T-helper 1 cell (primary cell): Measurements from ENCODE around the gene ATP2B2.

Experiments
- DNase-seq, 5 donors: peaks; one replicate each; pipeline ENCODE4 v3.0.0-alpha.2; 2012 to 2020

Gene ATP2B2

GRCh38 chr3:10528046-10528445, 22.7 kb upstream of the ATP2B2 start:
- DNase-seq = no peak

- no peak for DNase-seq
These were observed 22.1 kb upstream of the ATP2B2 start for GRCh38 chr3:10527295-10528001.

- DNase-seq = no peak
These were observed 21.0 kb upstream of the ATP2B2 start for GRCh38 chr3:10526366-10526765.

GRCh38 chr3:10524799-10525301, 19.5 kb upstream of the ATP2B2 start:
- no peak for DNase-seq

GRCh38 chr3:10524270-10524669, 18.9 kb upstream of the ATP2B2 start:
- no peak for DNase-seq

- no peak for DNase-seq
These were observed 18.2 kb upstream of the ATP2B2 start for GRCh38 chr3:10523561-10523960.

GRCh38 chr3:10522646-10523303, 17.4 kb upstream of the ATP2B2 start:
- no peak for DNase-seq

- DNase-seq = no peak
These were observed 16.5 kb upstream of the ATP2B2 start for GRCh38 chr3:10521772-10522441.

GRCh38 chr3:10520072-10520471, 14.7 kb upstream of the ATP2B2 start:
- no peak for DNase-seq

- no peak for DNase-seq
These were observed 13.8 kb upstream of the ATP2B2 start for GRCh38 chr3:10519236-10519635.

GRCh38 chr3:10518506-10519150, 13.2 kb upstream of the ATP2B2 start:
- no peak for DNase-seq

- no peak for DNase-seq
These were observed 12.2 kb upstream of the ATP2B2 start for GRCh38 chr3:10517627-10518026.

- DNase-seq = no peak
These were observed 11.4 kb upstream of the ATP2B2 start for GRCh38 chr3:10516544-10517452.

- no peak for DNase-seq
These were observed 10.6 kb upstream of the ATP2B2 start for GRCh38 chr3:10515884-10516495.

GRCh38 chr3:10515396-10515795, 10.0 kb upstream of the ATP2B2 start:
- DNase-seq = no peak

GRCh38 chr3:10514407-10515069, 9.2 kb upstream of the ATP2B2 start:
- DNase-seq = no peak

GRCh38 chr3:10513306-10513705, 7.9 kb upstream of the ATP2B2 start:
- DNase-seq = no peak

GRCh38 chr3:10512687-10513086, 7.3 kb upstream of the ATP2B2 start:
- no peak for DNase-seq

- DNase-seq = no peak
These were observed 6.6 kb upstream of the ATP2B2 start for GRCh38 chr3:10511809-10512494.

- DNase-seq = no peak
These were observed 5.5 kb upstream of the ATP2B2 start for GRCh38 chr3:10510743-10511432.
